ENCODE results near the gene BMP7. TPM values are rescaled to one million over a fixed set of nuclear protein-coding genes. Genes with fewer than 3 reads are reported as not detected.

BMP7 gene
- total and polyA plus RNA-seq, 8 donors, result 0.12 to 2.5 (median 0.33) TPM; not detected in 1

GRCh38 chr20:57293995-57294394, 27.6 kb upstream of the BMP7 start:
- no peak overlapping the region for H3K4me3 ChIP-seq
- FAIRE-seq, result no peak

DNA sequence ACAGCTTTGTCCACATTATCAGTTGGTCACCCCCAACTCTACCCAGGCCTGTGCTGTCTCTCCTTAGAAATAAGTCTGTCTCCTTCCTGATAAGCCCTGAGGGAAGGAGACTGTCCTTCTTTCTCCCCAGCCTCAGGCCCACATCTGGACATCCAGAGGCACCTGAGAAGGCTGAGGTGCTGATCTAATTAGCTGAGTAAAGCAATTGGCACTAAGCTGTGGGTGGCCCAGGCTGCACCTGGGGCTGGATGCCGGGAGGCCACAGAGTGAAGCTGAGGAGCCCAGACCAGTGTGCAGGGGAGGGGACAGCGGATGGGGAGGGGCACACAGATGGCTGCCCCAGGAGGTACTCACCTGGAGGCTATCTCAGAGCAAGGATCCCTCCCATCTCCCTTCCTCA, 26.2 kb upstream of the BMP7 start:
- Histone ChIP-seq H3K27ac (no peak overlapping the region), H3K4me1 (no peaks in the 10 kb centered on the region), H3K27me3 (peaks cover 0 to 16% (median 0%) of the 10 kb centered on the region in 4 donors), H3K9me3 (no peaks in the 10 kb centered on the region), H3K4me3 (no peak overlapping the region), H3K36me3 (no peaks in the 10 kb centered on the region)
- ATAC-seq (no peak), FAIRE-seq (no peak), DNase-seq (no peak)
- intact Hi-C loops (cut with DNase I), result no loop called here
- 74 to 100% methylated on average over 1 to 2 of the region's 2 CpGs for whole genome bisulfite sequencing, 2 donors
- TF ChIP-seq, protein P1, sequence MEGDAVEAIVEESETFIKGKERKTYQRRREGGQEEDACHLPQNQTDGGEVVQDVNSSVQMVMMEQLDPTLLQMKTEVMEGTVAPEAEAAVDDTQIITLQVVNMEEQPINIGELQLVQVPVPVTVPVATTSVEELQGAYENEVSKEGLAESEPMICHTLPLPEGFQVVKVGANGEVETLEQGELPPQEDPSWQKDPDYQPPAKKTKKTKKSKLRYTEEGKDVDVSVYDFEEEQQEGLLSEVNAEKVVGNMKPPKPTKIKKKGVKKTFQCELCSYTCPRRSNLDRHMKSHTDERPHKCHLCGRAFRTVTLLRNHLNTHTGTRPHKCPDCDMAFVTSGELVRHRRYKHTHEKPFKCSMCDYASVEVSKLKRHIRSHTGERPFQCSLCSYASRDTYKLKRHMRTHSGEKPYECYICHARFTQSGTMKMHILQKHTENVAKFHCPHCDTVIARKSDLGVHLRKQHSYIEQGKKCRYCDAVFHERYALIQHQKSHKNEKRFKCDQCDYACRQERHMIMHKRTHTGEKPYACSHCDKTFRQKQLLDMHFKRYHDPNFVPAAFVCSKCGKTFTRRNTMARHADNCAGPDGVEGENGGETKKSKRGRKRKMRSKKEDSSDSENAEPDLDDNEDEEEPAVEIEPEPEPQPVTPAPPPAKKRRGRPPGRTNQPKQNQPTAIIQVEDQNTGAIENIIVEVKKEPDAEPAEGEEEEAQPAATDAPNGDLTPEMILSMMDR (IDR thresholded peaks at IDR 0.05), result no peak

More at GRCh38 chr20:57293995-57294394, 27.6 kb upstream of the BMP7 start:
- DNase-seq (no peak), ATAC-seq (no peak)
- intact Hi-C loops (cut with DNase I), result no loop called here
- Histone ChIP-seq H3K9me3 (no peaks in the 10 kb centered on the region), H3K4me1 (no peaks in the 10 kb centered on the region), H3K27me3 (peaks cover 0 to 2% (median 0%) of the 10 kb centered on the region in 4 donors), H3K36me3 (no peaks in the 10 kb centered on the region), H3K27ac (no peak overlapping the region)
- WGBS, 2 donors, result 66 to 73% methylated on average over 7 of the region's 7 CpGs
- TF ChIP-seq, protein P1 (IDR thresholded peaks at IDR 0.05), result no peak

GRCh38 chr20:57291694-57292093, 25.3 kb upstream of the BMP7 start:
- H3K4me3 ChIP-seq, result no peak overlapping the region
- H3K27me3 ChIP-seq, result peaks cover 0 to 16% (median under 1%) of the 10 kb centered on the region in 4 donors
- ATAC-seq (no peak), FAIRE-seq (no peak), DNase-seq (no peak)
- H3K36me3 ChIP-seq, result no peaks in the 10 kb centered on the region
- H3K4me1 ChIP-seq, result no peaks in the 10 kb centered on the region
- WGBS, 2 donors, result 59 to 79% methylated on average over 6 of the region's 6 CpGs
- no peaks in the 10 kb centered on the region for H3K9me3 ChIP-seq
- no peak overlapping the region for H3K27ac ChIP-seq
- TF ChIP-seq, protein P1 (IDR thresholded peaks at IDR 0.05), result no peak
- intact Hi-C loops (cut with DNase I), result no loop called here

- H3K4me3 ChIP-seq, result no peak overlapping the region
- intact Hi-C loops (cut with DNase I), result no loop called here
- H3K36me3 ChIP-seq, result no peaks in the 10 kb centered on the region
- H3K27me3 ChIP-seq, result peaks cover 0 to 22% (median 3%) of the 10 kb centered on the region in 4 donors
- WGBS, 2 donors, result 26 to 46% methylated on average over 10 of the region's 10 CpGs
- H3K9me3 ChIP-seq, result no peaks in the 10 kb centered on the region
- FAIRE-seq (no peak), DNase-seq (no peak), ATAC-seq (no peak)
- H3K4me1 ChIP-seq, result no peaks in the 10 kb centered on the region
- H3K27ac ChIP-seq, result no peak overlapping the region
- TF ChIP-seq, protein P1 (IDR thresholded peaks at IDR 0.05), result no peak
Measured at GRCh38 chr20:57291003-57291402, 24.6 kb upstream of the BMP7 start.

- no peaks in the 10 kb centered on the region for H3K4me1 ChIP-seq
- H3K9me3 ChIP-seq, result no peaks in the 10 kb centered on the region
- H3K27me3 ChIP-seq, result peaks cover 0 to 29% (median 4%) of the 10 kb centered on the region in 4 donors
- intact Hi-C loops (cut with DNase I), result no loop called here
- no peaks in the 10 kb centered on the region for H3K36me3 ChIP-seq
- DNase-seq, result no peak
- TF ChIP-seq, protein P1 (IDR thresholded peaks at IDR 0.05), result no peak
- FAIRE-seq, result no peak
- H3K4me3 ChIP-seq, result no peak overlapping the region
- no peak for ATAC-seq
- no peak overlapping the region for H3K27ac ChIP-seq
- WGBS, 2 donors, result 61 to 71% methylated on average over 5 of the region's 5 CpGs
Measured at GRCh38 chr20:57290178-57290484, 23.7 kb upstream of the BMP7 start.

Data from pancreas (tissue), 10 donors.